Activated CD4-positive, alpha-beta T cell treated with anti-CD3 and anti-CD28 coated beads, Interleukin-2, amount 50 U/mL, for 1 hour (primary cell): ENCODE data around the gene ZMPSTE24.
A peak's percentile ranks its signal among the peaks of the same experiment; 100 is the strongest.

Experiments used
- DNase-seq: peaks from one replicate; pipeline ENCODE4 v3.0.0-alpha.2; 2020

ZMPSTE24 gene

DNA sequence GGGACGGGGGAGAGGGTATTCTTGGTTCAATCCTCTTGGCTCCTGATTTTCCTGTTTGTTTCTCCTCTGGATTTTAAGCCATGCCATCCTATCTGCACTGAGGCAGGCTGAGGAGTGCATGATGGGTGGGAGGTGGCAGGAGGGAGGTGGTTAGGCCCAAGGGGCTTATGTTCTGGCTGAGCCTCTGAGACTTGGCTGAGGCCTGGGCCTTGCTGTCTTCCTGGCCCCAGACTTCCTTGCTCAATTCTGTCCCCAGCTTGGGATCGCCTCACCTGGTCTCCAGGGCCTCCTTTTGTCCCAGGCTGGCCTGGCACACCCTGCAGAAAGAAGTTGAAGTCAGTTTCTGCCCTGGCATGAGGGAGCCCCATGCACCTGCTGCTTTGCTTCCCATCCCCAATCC is 47.8 kb downstream of the ZMPSTE24 start:
- DNase-seq: no peak

- DNase-seq: no peak
Measured at GRCh38 chr1:40306296-40306695, 48.3 kb downstream of the ZMPSTE24 start.

- no peak for DNase-seq
Measured at GRCh38 chr1:40307186-40307585, 49.1 kb downstream of the ZMPSTE24 start.

GRCh38 chr1:40308036-40308727 is 50.1 kb downstream of the ZMPSTE24 start:
- no peak for DNase-seq

- DNase-seq: no peak
Measured at GRCh38 chr1:40309374-40310128, 51.5 kb downstream of the ZMPSTE24 start.

DNA sequence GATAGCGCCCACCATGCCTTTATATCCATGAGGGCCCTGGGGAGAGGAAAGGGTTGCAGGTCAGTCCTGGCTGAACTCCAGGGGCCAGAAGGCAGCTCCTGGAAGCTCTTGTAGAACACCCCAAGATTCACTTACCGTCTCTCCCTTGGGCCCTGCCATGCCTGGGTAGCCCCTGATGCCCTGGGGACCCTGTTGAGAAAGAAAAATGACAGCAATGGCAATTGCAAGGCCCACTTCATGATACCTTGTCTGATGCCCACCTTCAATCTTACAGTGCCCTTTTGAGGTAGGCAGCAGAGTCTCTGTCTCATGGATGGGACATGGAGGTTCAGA is 52.1 kb downstream of the ZMPSTE24 start:
- no peak for DNase-seq

- no peak for DNase-seq
Measured at GRCh38 chr1:40310983-40311642, 53.1 kb downstream of the ZMPSTE24 start.

DNA sequence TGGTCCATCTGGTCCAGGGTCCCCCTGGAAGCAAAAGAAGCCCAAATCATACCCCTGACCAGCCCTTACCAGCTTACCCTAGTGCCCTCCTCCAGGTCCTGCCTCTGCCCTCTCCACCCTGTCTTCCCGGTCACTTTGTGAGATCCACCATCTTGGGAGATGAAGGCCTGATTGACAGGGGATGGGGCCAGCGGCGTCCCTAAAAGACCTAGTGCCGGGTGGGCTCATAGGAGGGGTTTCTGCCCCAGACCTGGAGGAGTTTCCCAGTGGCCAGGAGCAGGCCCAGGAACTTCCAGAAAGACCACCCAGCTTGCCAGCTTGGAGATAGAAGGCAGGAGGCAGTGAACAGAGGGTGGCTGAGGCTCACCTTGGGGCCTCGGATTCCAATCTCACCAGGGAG is 53.7 kb downstream of the ZMPSTE24 start:
- no peak for DNase-seq

GRCh38 chr1:40312238-40313205 is 54.5 kb downstream of the ZMPSTE24 start:
- DNase-seq: no peak

- DNase-seq: no peak
Measured at GRCh38 chr1:40313329-40313957, 55.4 kb downstream of the ZMPSTE24 start.

DNA sequence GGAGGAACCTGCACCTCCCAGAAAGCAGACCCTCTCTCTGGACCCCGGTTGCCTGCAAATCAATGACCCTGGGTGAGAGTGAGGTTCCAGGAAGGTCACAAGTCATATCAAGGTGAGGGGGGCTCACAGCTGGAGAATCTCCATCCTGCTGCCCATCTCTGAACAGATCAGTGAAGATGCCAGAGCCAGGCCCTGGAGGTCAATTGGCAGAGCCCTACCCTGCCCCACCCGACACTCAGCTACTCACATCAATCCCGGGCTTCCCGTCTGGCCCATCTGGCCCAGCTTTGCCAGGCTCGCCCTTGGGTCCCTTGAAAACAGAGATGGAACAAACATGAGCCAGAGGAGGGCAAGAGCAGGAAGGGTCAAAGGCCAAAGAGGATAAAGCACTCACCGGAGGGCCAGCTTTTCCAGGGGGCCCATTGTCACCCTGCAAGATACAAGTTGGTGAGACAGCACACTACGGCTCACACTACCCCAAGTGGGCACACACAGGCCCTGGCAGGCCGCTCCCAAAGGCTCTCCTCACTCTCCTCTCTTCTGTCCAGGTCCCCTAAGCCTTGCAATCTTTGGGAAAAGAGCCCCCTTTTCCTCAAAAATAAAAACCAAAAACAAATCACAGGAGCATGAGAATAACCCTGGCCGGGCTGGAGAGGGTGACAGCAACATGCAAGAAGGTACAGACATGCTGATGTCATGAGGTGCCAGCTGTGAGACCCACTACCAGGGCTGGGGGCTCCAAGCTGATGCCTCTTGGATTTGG is 56.1 kb downstream of the ZMPSTE24 start:
- DNase-seq: no peak

- DNase-seq: no peak
Measured at GRCh38 chr1:40314721-40315238, 56.7 kb downstream of the ZMPSTE24 start.

DNA sequence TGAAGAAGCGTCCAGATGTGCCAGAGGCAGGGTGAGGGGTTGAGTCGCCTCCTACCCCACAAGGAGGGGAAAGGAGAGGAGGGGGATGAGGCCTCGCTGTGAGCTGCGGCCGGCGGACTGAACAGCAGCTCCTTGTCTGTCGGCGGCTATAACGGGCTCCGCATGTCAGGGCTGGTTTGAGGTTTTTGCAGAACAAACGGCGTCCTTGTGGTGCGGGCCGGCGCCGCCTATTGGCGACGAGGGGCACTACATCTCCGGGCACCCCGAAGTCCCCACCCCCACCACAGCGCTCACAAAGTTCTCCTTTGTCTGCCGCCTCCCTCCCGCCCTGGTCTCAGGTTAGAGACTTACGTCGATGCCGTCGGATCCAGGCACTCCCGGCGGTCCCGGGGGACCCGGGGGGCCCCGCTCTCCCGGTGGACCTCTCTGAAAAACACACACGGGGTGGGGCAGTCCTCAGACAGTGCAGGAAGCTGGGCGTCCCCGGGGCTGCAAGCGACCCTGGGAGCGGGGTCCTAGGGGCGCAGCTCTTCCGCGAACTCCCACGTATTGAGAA is 57.3 kb downstream of the ZMPSTE24 start:
- peak; percentile 86 for DNase-seq

- peak; percentile 24 for DNase-seq
Measured at GRCh38 chr1:40315795-40316594, 58.0 kb downstream of the ZMPSTE24 start.

DNA sequence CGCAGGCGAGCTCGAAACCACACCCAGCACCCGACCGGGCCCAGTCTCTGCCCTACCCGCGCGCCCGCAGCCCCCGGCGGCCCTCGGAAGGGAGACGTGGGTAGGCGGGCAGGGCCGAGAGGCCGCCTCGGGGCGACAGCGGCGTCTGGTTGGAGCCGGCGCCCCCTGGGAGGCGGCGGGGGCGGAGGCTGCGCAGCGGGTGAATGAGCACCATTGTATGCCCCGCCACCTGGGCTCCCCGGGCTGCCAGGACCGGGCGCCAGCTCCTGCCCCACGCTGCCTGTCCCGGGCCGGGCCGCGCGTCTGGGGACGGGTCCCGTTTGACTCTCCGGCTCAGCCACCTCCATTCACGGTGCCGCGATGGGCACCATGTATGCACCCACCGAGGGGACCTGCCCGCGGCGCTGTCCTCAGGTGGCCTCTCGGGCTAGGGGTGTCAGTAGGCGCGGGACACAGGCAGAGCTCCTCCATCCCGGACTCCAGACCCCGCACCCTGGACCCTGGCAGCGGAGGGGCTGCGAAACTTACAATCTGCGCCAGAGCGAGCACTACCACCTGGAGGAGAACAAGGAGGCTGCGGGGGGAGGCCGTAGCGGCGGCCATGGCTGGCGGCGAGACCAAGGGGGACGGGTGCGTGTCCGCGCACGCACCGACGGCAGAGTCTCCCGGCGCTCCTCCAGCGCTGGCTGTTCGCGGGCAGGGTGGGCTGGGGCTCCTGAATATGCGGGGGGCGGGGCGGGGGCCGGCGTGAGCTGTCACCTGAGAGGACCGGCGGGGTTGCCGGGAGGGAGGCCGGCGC is 58.8 kb downstream of the ZMPSTE24 start, which contains the start of gene COL9A2:
Gene COL9A2, minus strand, starts transcription at position 692 of the 799 bp plus-strand sequence. Its CDS starts 89 bp downstream, at position 603.
- peak; percentile 57 for DNase-seq

DNA sequence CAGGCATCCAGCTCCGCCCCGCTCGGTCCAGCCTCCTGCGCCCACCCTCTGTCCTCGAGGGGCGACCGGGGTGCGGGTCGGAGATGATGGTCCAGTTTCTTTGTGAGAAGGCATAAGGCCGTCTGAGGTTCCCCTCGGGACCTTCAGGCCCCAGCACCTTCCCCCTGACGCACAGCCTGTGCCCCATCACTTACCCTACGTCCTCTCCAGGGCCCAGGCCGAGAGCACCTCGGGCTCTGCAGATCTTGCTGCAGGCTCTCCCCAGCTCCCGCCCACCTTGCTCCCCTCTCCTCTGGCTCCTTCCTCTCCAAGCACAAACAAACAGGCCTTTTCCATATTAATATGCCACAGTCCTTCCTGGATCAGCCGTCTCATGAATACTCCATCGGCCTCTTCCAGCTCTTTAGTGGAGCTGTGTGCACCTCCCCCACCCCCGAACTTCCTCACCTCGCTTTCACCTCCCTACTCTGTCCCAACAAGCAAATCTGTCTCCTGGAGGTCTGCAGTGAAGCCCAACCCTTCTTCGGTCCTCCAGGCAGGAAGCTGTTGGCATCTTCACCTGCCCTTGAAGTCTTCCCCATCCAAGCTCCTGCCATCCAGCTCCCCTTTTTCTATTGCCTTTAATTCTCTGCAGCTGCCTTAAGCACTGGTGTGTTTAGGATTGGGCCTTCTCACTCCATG is 59.5 kb downstream of the ZMPSTE24 start:
- no peak for DNase-seq

DNA sequence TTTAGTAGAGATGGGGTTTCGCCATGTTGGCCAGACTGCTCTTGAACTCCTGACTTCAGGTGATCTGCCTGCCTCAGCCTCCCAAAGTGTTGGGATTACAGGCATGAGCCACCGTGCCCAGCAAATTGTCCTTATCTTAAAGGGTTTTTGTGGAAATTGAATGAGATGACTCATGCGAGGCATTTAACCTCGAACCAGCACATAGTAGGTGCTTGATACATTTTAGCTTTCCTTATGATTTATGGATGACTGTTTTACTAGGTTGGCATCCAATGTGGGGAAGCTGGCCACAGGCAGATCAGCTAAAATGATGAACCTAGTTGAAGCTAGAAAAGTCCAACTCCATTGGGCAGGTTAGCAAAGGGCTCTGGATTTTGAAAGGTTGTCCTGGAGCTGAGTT is 60.4 kb downstream of the ZMPSTE24 start:
- no peak for DNase-seq

GRCh38 chr1:40318970-40319621 is 61.1 kb downstream of the ZMPSTE24 start:
- no peak for DNase-seq
